PC-9 (cell line): ENCODE data around the gene TRIP11.

ENCODE experiments used
- CTCF ChIP-seq: fragments of 200-600 bp; sonication (generic); conservative IDR thresholded peaks from 2 replicates; pipeline ENCODE4 v1.6.1; 2017; ENCODE audit warnings: mixed run types, antibody characterized with exemption, mild to moderate bottlenecking, moderate library complexity
- EZH2 ChIP-seq: fragments of 200-600 bp; sonication (generic); IDR thresholded peaks from 2 replicates; pipeline ENCODE4 v1.8.0; 2017; ENCODE audit warnings: antibody characterized with exemption, low read depth

DNA sequence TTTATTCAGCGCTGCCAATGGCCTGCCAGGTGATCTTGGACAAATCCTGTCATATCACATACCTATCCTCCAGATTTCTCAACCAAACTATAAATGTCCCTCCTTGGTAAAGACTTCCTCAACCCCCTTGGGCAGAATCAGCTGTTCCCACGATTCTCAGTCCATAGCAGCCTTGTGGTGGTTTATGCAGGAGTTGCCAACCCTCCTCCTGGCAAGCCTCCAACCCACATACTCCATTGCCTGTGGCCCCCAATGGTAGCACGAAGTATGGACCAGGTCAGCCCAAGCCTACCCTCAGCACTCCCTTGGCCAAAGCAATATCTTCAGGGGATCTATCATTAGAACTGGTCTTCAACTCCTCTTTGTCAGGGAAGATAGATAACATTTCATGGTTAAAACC lies 119.3 kb downstream of the TRIP11 start:
- TF ChIP-seq CTCF (no peak), EZH2 (no peak)
